DND-41 (cell line): ENCODE results near the gene OR4M1.
"Not testable (repeated sequence)": the region's sequence is repeated elsewhere in the genome, so short reads cannot be mapped to it uniquely, and the experiment has no call there.

Source experiments
- ATAC-seq: fragments of 200-7000 bp; cut with Tn5 transposase; 3 replicates; pipeline ENCODE4 v1.9.1; 2021; ENCODE audit warnings: low read depth; ENCODE audit not compliant: insufficient read depth
- DNase-seq: peaks from one replicate; pipeline ENCODE4 v3.0.0-alpha.2; 2020
- H2AFZ ChIP-seq: 2 replicates; pipeline ENCODE4 v1.6.0; 2012; ENCODE audit warnings: low read depth, low read length
- H3K27ac ChIP-seq: 2 replicates; pipeline ENCODE4 v1.5.1; 2012; ENCODE audit warnings: low read length, inconsistent platforms
- H3K27me3 ChIP-seq: fragments of 200-600 bp; sonication (generic); 2 replicates; pipeline ENCODE4 v1.6.0; 2012; ENCODE audit warnings: low read length, mild to moderate bottlenecking, inconsistent platforms; ENCODE audit not compliant: insufficient read depth, poor library complexity
- H3K36me3 ChIP-seq: 2 replicates; pipeline ENCODE4 v1.5.1; 2012; ENCODE audit warnings: low read length, inconsistent platforms; ENCODE audit not compliant: insufficient read depth
- H3K4me1 ChIP-seq: 2 replicates; pipeline ENCODE4 v1.5.1; 2012; ENCODE audit warnings: mild to moderate bottlenecking, low read length; ENCODE audit not compliant: insufficient read depth
- H3K4me2 ChIP-seq: 2 replicates; pipeline ENCODE4 v1.6.0; 2012; ENCODE audit warnings: mild to moderate bottlenecking, moderate library complexity, low read length, inconsistent platforms; ENCODE audit not compliant: insufficient read depth
- H3K4me3 ChIP-seq, 2 experiments: fragments of 200-600 bp in 1 of 2; shearing (Covaris generic) in 1 of 2; 2 replicates each; pipeline ENCODE4 v1.5.1; 2012 to 2016; ENCODE audit warnings: inconsistent platforms in 2 of 2, low read length in 2 of 2, mild to moderate bottlenecking in 2 of 2, low read depth in 1 of 2, moderate library complexity in 1 of 2
- H3K79me2 ChIP-seq: 2 replicates; pipeline ENCODE4 v1.6.0; 2012; ENCODE audit warnings: low read length, inconsistent platforms; ENCODE audit not compliant: insufficient read depth
- H3K9ac ChIP-seq: 2 replicates; pipeline ENCODE4 v1.6.0; 2012; ENCODE audit warnings: low read depth, mild to moderate bottlenecking, inconsistent platforms, low read length, moderate library complexity
- H3K9me3 ChIP-seq: 2 replicates; pipeline ENCODE4 v1.5.1; 2012; ENCODE audit warnings: low read length, moderate library complexity, mild to moderate bottlenecking, inconsistent platforms; ENCODE audit not compliant: insufficient read depth, severe bottlenecking
- H4K20me1 ChIP-seq: 2 replicates; pipeline ENCODE4 v1.6.0; 2012; ENCODE audit warnings: low read length; ENCODE audit not compliant: insufficient read depth
- EZH2 ChIP-seq: IDR thresholded peaks from 3 replicates; pipeline ENCODE4 v1.6.1; 2012; ENCODE audit warnings: borderline replicate concordance, low read depth, mild to moderate bottlenecking, moderate library complexity, low read length, inconsistent platforms; ENCODE audit not compliant: severe bottlenecking
- TF ChIP-seq, protein P1 (sequence below): IDR thresholded peaks from 2 replicates; pipeline ENCODE4 v1.5.1; 2012; ENCODE audit warnings: borderline replicate concordance, low read length, moderate library complexity, mild to moderate bottlenecking; ENCODE audit not compliant: poor library complexity, severe bottlenecking; ENCODE audit errors: extremely low read depth

The OR4M1 gene

DNA sequence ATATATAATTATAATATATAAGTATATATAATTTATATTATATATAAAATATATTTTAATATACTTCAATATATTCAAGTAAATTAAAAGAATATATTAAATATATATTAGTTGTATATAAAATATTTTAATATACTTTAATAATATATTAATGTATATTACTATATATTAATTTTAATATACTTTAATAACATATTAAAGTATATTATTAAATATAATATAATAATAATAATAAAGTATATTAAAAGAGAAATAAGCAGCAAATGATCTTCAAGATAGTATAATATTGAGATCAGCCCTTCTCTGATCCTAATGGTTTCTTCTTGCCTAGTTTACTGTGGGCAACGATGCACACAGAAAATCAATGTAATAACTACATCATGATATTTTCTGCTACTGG, 2.3 kb downstream of the OR4M1 start:
- ATAC-seq, result no peak
- H3K27me3 ChIP-seq, result peaks cover 5% of the 10 kb centered on the region
- DNase-seq, result no peak
- H3K9ac ChIP-seq, result no peak overlapping the region
- TF ChIP-seq, protein P1, sequence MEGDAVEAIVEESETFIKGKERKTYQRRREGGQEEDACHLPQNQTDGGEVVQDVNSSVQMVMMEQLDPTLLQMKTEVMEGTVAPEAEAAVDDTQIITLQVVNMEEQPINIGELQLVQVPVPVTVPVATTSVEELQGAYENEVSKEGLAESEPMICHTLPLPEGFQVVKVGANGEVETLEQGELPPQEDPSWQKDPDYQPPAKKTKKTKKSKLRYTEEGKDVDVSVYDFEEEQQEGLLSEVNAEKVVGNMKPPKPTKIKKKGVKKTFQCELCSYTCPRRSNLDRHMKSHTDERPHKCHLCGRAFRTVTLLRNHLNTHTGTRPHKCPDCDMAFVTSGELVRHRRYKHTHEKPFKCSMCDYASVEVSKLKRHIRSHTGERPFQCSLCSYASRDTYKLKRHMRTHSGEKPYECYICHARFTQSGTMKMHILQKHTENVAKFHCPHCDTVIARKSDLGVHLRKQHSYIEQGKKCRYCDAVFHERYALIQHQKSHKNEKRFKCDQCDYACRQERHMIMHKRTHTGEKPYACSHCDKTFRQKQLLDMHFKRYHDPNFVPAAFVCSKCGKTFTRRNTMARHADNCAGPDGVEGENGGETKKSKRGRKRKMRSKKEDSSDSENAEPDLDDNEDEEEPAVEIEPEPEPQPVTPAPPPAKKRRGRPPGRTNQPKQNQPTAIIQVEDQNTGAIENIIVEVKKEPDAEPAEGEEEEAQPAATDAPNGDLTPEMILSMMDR, result no peak
- no peak for TF ChIP-seq EZH2
- H3K4me1 ChIP-seq, result no peaks in the 10 kb centered on the region
- no peak overlapping the region for H2AFZ ChIP-seq
- H3K27ac ChIP-seq, result no peak overlapping the region
- H4K20me1 ChIP-seq, result no peaks in the 10 kb centered on the region
- no peaks in the 10 kb centered on the region for H3K36me3 ChIP-seq
- H3K79me2 ChIP-seq, result no peaks in the 10 kb centered on the region
- peaks cover 12% of the 10 kb centered on the region for H3K9me3 ChIP-seq
- H3K4me3 ChIP-seq, result no peak overlapping the region
- no peak overlapping the region for H3K4me2 ChIP-seq

DNA sequence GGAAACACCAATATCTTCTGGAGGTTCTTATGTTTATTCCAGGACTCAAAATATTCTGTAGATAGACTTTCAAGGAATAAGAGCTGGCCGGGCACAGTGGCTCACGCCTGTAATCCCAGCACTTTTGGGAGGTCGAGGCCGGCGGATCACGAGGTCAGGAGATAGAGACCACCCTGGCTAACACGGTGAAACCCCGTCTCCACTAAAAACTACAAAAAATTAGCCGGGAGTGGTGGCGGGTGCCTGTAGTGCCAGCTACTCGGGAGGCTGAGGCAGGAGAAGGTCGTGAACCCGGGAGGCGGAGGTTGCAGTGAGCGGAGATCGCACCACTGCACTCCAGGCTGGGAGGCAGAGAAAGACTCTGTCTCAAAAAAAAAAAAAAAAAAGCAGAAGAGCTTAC, 12.5 kb downstream of the OR4M1 start:
- H3K27ac ChIP-seq, H3K9me3 ChIP-seq, H2AFZ ChIP-seq, H3K4me1 ChIP-seq, H4K20me1 ChIP-seq, DNase-seq, H3K4me3 ChIP-seq, ATAC-seq, H3K79me2 ChIP-seq, H3K36me3 ChIP-seq, H3K27me3 ChIP-seq, H3K9ac ChIP-seq, H3K4me2 ChIP-seq: not testable (repeated sequence)

DNA sequence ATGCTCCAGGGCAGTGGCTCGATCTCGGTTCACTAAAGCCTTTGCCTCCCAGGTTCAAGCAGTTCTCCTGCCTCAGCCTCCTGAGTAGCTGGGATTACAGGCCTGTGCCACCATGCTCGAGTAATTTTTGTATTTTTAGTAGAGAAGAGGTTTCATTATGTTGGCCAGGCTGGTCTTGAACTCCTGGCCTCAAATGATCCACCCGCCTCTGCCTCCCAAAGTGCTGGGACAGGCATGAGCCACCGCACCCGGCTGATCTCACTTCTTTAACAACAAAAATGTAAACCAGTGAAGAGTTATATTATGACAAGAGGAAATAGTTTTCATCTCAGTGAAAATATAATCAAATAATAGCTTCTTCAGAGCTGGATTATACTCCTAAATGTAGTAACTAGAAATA, 14.0 kb downstream of the OR4M1 start:
- not testable (repeated sequence) for H3K27ac ChIP-seq, H2AFZ ChIP-seq, H3K4me1 ChIP-seq, H3K27me3 ChIP-seq, H3K4me3 ChIP-seq, H3K36me3 ChIP-seq, H3K4me2 ChIP-seq, H4K20me1 ChIP-seq, H3K9ac ChIP-seq, H3K9me3 ChIP-seq, H3K79me2 ChIP-seq, DNase-seq, ATAC-seq

DNA sequence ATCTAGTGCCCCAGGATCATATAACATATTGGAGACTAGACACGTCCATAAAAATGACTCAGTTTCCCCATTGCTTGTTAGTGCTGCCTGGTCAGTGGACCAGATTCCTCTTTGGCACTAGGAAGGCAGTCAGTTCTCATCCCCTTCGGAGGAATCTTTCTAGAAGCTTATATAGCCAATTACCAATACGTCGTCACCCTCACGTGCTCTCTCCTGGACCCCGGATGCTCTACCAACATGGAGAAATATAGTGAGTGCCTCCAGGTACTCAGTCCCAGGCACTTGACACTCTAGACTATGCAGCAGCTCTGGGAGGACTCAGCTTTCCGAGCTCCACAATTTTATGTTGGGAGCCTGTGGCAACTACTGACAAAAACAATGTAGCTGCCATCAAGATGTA, 14.8 kb downstream of the OR4M1 start:
- not testable (repeated sequence) for DNase-seq, H3K27ac ChIP-seq, H3K9ac ChIP-seq, H3K4me3 ChIP-seq, H3K9me3 ChIP-seq, H3K36me3 ChIP-seq, H3K4me1 ChIP-seq, H3K27me3 ChIP-seq, H4K20me1 ChIP-seq, ATAC-seq, H3K4me2 ChIP-seq, H2AFZ ChIP-seq, H3K79me2 ChIP-seq

DNA sequence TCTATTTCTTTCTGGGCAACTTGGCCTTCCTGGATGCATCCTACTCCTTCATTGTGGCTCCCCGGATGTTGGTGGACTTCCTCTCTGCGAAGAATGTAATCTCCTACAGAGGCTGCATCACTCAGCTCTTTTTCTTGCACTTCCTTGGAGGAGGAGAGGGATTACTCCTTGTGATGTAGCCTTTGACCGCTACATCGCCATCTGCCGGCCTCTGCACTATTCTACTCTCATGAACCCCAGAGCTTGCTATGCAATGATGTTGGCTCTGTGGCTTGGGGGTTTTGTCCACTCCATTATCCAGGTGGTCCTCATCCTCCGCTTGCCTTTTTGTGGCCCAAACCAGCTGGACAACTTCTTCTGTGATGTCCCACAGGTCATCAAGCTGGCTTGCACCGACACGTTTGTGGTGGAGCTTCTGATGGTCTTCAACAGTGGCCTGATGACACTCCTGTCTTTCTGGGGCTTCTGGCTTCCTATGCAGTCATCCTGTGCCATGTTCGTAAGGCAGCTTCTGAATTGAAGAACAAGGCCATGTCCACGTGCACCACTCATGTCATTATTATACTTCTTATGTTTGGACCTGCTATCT, 23.3 kb downstream of the OR4M1 start:
- not testable (repeated sequence) for H2AFZ ChIP-seq, H3K9ac ChIP-seq, H3K4me3 ChIP-seq, H3K9me3 ChIP-seq, DNase-seq, H3K4me2 ChIP-seq, H4K20me1 ChIP-seq, H3K79me2 ChIP-seq, ATAC-seq, H3K27me3 ChIP-seq, H3K27ac ChIP-seq, H3K4me1 ChIP-seq, H3K36me3 ChIP-seq
